ENCODE measurements around the gene DIP2C. TPM values are rescaled to one million over a fixed set of nuclear protein-coding genes. Genes with fewer than 3 reads are reported as not detected.
"Not testable (repeated sequence)": the region's sequence is repeated elsewhere in the genome, so short reads cannot be mapped to it uniquely, and the experiment has no call there.

DIP2C gene
- total RNA-seq, 1 donor from 2014 or later, result 31.5 TPM

GRCh38 chr10:306675-307185 lies 382.7 kb downstream of the DIP2C start:
- DNase-seq (ENCODE audit: low spot score), result no peak

- DNase-seq (ENCODE audit: low spot score), result no peak
These were observed 383.3 kb downstream of the DIP2C start for GRCh38 chr10:306007-306674.

GRCh38 chr10:305034-305433 lies 384.4 kb downstream of the DIP2C start:
- DNase-seq (ENCODE audit: low spot score), result no peak

- no peak for DNase-seq (ENCODE audit: low spot score)
These were observed 387.9 kb downstream of the DIP2C start for GRCh38 chr10:301536-301935.

- DNase-seq (ENCODE audit: low spot score), result not testable (repeated sequence)
These were observed 388.9 kb downstream of the DIP2C start for GRCh38 chr10:300580-300979.

- DNase-seq (ENCODE audit: low spot score), result no peak
These were observed 389.5 kb downstream of the DIP2C start for GRCh38 chr10:299969-300368.

GRCh38 chr10:299512-299911 lies 390.0 kb downstream of the DIP2C start:
- no peak for DNase-seq (ENCODE audit: low spot score)

- DNase-seq (ENCODE audit: low spot score), result no peak
These were observed 391.4 kb downstream of the DIP2C start for GRCh38 chr10:298033-298432.

- DNase-seq (ENCODE audit: low spot score), result no peak
These were observed 391.9 kb downstream of the DIP2C start for GRCh38 chr10:297567-297966.

GRCh38 chr10:293636-294035 lies 395.8 kb downstream of the DIP2C start:
- DNase-seq (ENCODE audit: low spot score), result no peak

GRCh38 chr10:290026-290725 lies 399.3 kb downstream of the DIP2C start:
- DNase-seq (ENCODE audit: low spot score), result no peak

- DNase-seq (ENCODE audit: low spot score), result no peak
These were observed 399.9 kb downstream of the DIP2C start for GRCh38 chr10:289581-289980.

- DNase-seq (ENCODE audit: low spot score), result no peak
These were observed 400.9 kb downstream of the DIP2C start for GRCh38 chr10:288316-289200.

- no peak for DNase-seq (ENCODE audit: low spot score)
These were observed 401.7 kb downstream of the DIP2C start for GRCh38 chr10:287814-288213.

- no peak for DNase-seq (ENCODE audit: low spot score)
These were observed 402.3 kb downstream of the DIP2C start for GRCh38 chr10:287026-287709.

- no peak for DNase-seq (ENCODE audit: low spot score)
These were observed 404.3 kb downstream of the DIP2C start for GRCh38 chr10:285216-285615.

GRCh38 chr10:283916-284356 lies 405.5 kb downstream of the DIP2C start:
- DNase-seq (ENCODE audit: low spot score), result no peak

- no peak for DNase-seq (ENCODE audit: low spot score)
These were observed 406.4 kb downstream of the DIP2C start for GRCh38 chr10:283140-283479.

GRCh38 chr10:282294-283139 lies 407.0 kb downstream of the DIP2C start:
- DNase-seq (ENCODE audit: low spot score), result no peak

- no peak for DNase-seq (ENCODE audit: low spot score)
These were observed 409.8 kb downstream of the DIP2C start for GRCh38 chr10:279655-280054.

- DNase-seq (ENCODE audit: low spot score), result no peak
These were observed 410.2 kb downstream of the DIP2C start for GRCh38 chr10:279232-279631.

All from mucosa of gallbladder (tissue), 1 donor.